ENCODE data around the gene FXYD6. TPM values are rescaled to one million over a fixed set of nuclear protein-coding genes. Genes with fewer than 3 reads are reported as not detected.

The FXYD6 gene
- total RNA-seq, 1 donor from 2014 or later, result 95.6 TPM

DNA sequence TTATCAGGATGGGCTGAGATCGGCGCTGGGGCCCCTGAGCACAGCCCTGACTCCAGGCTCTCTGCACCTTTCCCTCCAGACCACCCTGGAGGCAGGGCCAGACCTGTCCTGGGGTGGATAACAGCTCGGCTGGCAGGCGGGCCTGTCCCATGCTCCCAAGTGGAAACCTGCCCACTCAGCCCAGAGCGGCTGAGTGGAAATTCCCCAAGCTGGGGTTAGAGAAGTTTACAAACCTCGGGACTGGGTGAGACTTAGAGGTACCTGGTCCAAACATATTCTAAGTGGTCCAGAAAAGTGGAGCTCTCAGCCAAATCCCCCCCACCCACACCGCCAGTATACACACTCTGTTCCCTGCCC is 47.1 kb downstream of the FXYD6 start:
- no peak overlapping the region for H3K4me3 Mint-ChIP-seq
- H4K20me1 ChIP-seq (ENCODE audit: low read depth), result no peaks in the 10 kb centered on the region
- H3K4me2 ChIP-seq, result no peak overlapping the region
- H3K9me3 Mint-ChIP-seq, result no peaks in the 10 kb centered on the region
- peaks cover 9% of the 10 kb centered on the region for H3K4me1 ChIP-seq
- peaks cover 4% of the 10 kb centered on the region for H3K36me3 Mint-ChIP-seq
- TF ChIP-seq, protein P1, sequence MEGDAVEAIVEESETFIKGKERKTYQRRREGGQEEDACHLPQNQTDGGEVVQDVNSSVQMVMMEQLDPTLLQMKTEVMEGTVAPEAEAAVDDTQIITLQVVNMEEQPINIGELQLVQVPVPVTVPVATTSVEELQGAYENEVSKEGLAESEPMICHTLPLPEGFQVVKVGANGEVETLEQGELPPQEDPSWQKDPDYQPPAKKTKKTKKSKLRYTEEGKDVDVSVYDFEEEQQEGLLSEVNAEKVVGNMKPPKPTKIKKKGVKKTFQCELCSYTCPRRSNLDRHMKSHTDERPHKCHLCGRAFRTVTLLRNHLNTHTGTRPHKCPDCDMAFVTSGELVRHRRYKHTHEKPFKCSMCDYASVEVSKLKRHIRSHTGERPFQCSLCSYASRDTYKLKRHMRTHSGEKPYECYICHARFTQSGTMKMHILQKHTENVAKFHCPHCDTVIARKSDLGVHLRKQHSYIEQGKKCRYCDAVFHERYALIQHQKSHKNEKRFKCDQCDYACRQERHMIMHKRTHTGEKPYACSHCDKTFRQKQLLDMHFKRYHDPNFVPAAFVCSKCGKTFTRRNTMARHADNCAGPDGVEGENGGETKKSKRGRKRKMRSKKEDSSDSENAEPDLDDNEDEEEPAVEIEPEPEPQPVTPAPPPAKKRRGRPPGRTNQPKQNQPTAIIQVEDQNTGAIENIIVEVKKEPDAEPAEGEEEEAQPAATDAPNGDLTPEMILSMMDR (IDR thresholded peaks at IDR 0.05), result no peak
- no peak for TF ChIP-seq EZH2phosphoT487 (IDR thresholded peaks at IDR 0.05)
- no peak for TF ChIP-seq EZH2 (IDR thresholded peaks at IDR 0.05)
- no peak for DNase-seq (ENCODE audit: low spot score)
- H3K27ac ChIP-seq, result no peak overlapping the region
- H3K9me3 ChIP-seq (ENCODE audit: low read depth), result no peaks in the 10 kb centered on the region
- no peak overlapping the region for H3K27ac Mint-ChIP-seq
- peaks cover 4% of the 10 kb centered on the region for H3K27me3 Mint-ChIP-seq (ENCODE audit: insufficient read depth, low read depth)
- no peak overlapping the region for H2AFZ ChIP-seq (replicated peaks)
- H3K36me3 ChIP-seq, result no peaks in the 10 kb centered on the region
- H3K9ac ChIP-seq, result no peak overlapping the region
- H3K4me3 ChIP-seq, result no peak overlapping the region
- no peaks in the 10 kb centered on the region for H3K27me3 ChIP-seq
- H3F3A ChIP-seq (ENCODE audit: low read depth), result no peaks in the 10 kb centered on the region
- peaks cover 15% of the 10 kb centered on the region for H3K4me1 Mint-ChIP-seq
- no peaks in the 10 kb centered on the region for H3K79me2 ChIP-seq (ENCODE audit: low read depth)

DNA sequence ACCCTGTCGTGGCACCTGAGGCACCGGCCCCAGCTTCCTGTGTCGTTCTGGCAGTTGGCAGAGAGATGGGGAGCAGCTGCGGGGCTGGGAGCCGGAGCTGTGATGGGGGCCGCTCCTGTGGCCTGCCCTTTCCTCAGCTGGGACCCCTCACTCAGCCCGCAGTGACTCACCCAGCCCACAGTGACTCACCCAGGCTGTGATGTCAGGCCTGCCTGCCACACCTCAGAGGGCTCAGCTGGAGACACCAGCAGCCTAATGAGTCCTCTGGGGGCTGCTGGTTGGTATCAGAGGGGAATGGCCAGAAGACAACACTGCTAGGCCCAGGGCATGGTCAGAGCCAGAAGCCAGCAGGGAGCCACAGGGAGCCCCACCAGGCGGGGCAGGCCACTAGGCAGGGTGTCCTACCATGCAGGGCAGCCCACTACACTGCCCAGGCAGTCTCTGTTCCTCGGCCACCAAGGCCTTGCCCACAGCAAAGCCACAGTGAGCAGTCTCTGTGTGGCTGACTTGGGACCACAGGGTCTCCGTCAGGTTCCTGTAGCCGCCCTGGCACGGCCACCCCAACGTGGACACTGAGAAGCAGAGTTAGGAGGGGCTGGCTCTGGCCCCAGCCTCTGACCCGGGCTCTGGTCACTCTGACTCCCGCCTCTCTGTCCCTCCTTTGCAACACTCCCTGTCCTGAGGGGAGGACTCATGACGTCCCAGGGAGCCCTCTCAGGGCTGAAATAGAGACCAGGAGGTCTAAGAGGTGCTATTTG is 47.7 kb downstream of the FXYD6 start:
- Mint-ChIP-seq H3K36me3 (peaks cover 2% of the 10 kb centered on the region), H3K27ac (no peak overlapping the region), H3K27me3 (ENCODE audit: insufficient read depth, low read depth) (peaks cover 4% of the 10 kb centered on the region), H3K4me1 (peaks cover 17% of the 10 kb centered on the region), H3K4me3 (no peak overlapping the region), H3K9me3 (no peaks in the 10 kb centered on the region)
- Histone ChIP-seq H3K27me3 (no peaks in the 10 kb centered on the region), H3K79me2 (ENCODE audit: low read depth) (no peaks in the 10 kb centered on the region), H4K20me1 (ENCODE audit: low read depth) (no peaks in the 10 kb centered on the region), H3K4me3 (no peak overlapping the region), H3F3A (ENCODE audit: low read depth) (no peaks in the 10 kb centered on the region), H3K36me3 (no peaks in the 10 kb centered on the region), H3K4me1 (peaks cover 9% of the 10 kb centered on the region), H3K27ac (no peak overlapping the region), H3K4me2 (no peak overlapping the region), H3K9ac (no peak overlapping the region), H3K9me3 (ENCODE audit: low read depth) (no peaks in the 10 kb centered on the region), H2AFZ (replicated peaks) (no peak overlapping the region)
- DNase-seq (ENCODE audit: low spot score), result no peak
- TF ChIP-seq, protein P1 (IDR thresholded peaks at IDR 0.05), result no peak
- no peak for TF ChIP-seq EZH2phosphoT487 (IDR thresholded peaks at IDR 0.05)
- no peak for TF ChIP-seq EZH2 (IDR thresholded peaks at IDR 0.05)

DNA sequence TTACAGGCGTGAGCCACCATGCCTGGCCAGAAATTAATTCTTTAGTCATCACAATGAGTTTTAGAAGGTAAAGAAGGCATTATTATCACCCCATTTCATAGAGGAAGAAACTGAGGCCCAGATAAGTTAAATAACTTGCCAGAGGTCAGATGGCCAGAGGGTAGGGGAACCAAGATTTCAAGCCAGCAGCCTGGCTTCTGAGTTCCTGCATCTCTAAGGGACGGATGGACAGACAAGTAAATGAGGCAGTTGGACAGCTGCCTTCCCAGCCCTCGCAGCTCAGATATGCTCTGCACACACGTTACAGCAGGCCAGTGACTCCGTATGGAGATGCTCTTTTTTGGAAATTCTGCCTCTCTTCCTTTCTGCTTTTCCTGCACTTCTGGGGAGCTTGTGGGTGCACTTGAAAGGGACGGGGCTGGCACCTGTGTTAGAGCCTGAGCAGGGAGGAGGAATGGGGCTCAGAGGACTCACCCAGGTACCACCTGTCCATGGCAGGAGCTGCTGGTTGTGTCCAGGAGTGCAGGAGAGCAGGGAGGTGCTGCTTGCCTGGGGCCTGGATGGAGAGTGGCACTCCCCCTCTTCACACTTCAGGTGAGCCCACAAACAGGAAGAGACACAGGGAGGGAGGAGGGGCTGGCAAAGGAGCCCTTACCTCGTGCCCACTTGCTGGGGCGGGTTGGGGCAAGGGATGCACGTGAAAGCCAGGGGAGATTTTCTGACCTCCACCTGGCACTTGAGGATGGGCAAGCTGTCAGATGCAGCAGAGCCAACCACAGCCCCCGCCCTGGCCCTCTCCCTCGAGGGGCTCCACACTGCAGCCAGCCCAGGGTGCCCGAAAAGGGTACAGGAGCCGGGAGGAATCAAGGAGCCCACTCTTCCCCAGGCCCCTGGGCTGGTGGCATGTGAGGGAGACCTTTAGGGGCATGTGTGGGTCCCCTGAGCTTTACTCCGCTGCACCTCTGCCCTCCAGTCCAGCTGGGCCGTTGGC is 48.6 kb downstream of the FXYD6 start:
- Histone ChIP-seq H3K4me1 (peaks cover 9% of the 10 kb centered on the region), H3K36me3 (no peaks in the 10 kb centered on the region), H3K4me2 (no peak overlapping the region), H2AFZ (replicated peaks) (no peak overlapping the region), H4K20me1 (ENCODE audit: low read depth) (no peaks in the 10 kb centered on the region), H3K27me3 (no peaks in the 10 kb centered on the region), H3K4me3 (no peak overlapping the region), H3K9ac (no peak overlapping the region), H3F3A (ENCODE audit: low read depth) (no peaks in the 10 kb centered on the region), H3K9me3 (ENCODE audit: low read depth) (no peaks in the 10 kb centered on the region), H3K27ac (no peak overlapping the region), H3K79me2 (ENCODE audit: low read depth) (no peaks in the 10 kb centered on the region)
- Mint-ChIP-seq H3K27me3 (ENCODE audit: insufficient read depth, low read depth) (peaks cover 4% of the 10 kb centered on the region), H3K9me3 (no peaks in the 10 kb centered on the region), H3K4me1 (peaks cover 20% of the 10 kb centered on the region), H3K36me3 (peaks cover 2% of the 10 kb centered on the region), H3K27ac (no peak overlapping the region), H3K4me3 (no peak overlapping the region)
- DNase-seq (ENCODE audit: low spot score), result no peak
- TF ChIP-seq, protein P1 (IDR thresholded peaks at IDR 0.05), result no peak
- TF ChIP-seq EZH2phosphoT487 (IDR thresholded peaks at IDR 0.05) (no peak), EZH2 (IDR thresholded peaks at IDR 0.05) (no peak)

Measured in neural progenitor cell (in vitro differentiated cells).